Mammary epithelial cell (primary cell): ENCODE data around the gene RPGR.

Experiments
- CTCF ChIP-seq, 2 donors: IDR thresholded peaks in 1 of 2; conservative IDR thresholded peaks in 1 of 2; 2 replicates each; pipeline ENCODE4 v1.5.1; 2011 to 2012; ENCODE audit warnings: inconsistent platforms in 2 of 2, low read length in 2 of 2, mild to moderate bottlenecking in 2 of 2, control low read depth in 1 of 2, low read depth in 1 of 2; ENCODE audit not compliant: insufficient read depth in 1 of 2; ENCODE audit errors: extremely low read depth in 1 of 2
- EZH2 ChIP-seq: IDR thresholded peaks from 2 replicates; pipeline ENCODE4 v1.6.1; 2012; ENCODE audit warnings: low read length, inconsistent platforms, borderline replicate concordance

DNA sequence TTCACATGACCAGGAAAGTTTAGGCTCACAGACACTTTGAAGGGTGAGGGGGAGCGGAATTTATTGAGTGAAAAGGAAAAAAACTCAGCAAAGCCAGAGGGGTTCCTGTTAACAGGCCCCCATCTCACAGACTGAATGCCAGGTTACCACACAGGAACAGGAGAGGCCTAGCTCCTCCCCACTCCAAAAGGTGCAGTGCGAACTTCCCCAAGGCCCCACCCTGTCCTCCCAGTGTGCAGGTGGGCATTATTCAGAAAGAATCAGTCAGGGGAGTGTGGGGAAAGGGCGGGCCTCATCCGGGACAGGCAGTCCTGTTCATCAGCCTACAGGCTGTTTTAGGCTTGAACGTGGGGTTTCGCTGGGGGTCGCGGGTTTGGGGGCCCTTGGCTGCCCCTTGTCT, 29.1 kb upstream of the RPGR start:
- TF ChIP-seq CTCF (conservative IDR thresholded peaks at IDR 0.05 in 1 of 2, IDR thresholded peaks at IDR 0.05 in 1 of 2; ENCODE audit: extremely low read depth in 1 of 2, insufficient read depth in 1 of 2, low read depth in 1 of 2, low read length in 2 of 2) = no peak
- TF ChIP-seq EZH2 = no peak
